ENCODE data around the gene STARD4.

DNA sequence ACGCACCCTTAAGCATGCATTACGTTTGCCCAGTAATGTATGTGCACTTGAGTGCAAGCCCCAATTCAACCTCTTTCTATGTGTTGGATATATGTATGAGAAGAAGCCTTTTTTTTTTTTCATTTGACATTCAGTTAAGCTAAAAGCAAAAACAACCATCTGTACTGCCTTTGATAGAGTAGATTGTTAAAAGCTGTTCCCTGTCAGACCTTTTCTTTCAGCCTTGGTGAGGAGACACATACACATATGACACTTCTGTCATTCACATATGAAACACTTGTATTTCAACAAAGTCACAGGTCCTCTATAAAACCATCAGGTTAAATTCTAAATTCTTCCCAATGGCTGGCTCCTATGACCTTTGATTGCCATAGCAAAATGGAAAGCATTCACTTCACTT lies 40.2 kb upstream of the STARD4 start:
- TF ChIP-seq, protein P1, sequence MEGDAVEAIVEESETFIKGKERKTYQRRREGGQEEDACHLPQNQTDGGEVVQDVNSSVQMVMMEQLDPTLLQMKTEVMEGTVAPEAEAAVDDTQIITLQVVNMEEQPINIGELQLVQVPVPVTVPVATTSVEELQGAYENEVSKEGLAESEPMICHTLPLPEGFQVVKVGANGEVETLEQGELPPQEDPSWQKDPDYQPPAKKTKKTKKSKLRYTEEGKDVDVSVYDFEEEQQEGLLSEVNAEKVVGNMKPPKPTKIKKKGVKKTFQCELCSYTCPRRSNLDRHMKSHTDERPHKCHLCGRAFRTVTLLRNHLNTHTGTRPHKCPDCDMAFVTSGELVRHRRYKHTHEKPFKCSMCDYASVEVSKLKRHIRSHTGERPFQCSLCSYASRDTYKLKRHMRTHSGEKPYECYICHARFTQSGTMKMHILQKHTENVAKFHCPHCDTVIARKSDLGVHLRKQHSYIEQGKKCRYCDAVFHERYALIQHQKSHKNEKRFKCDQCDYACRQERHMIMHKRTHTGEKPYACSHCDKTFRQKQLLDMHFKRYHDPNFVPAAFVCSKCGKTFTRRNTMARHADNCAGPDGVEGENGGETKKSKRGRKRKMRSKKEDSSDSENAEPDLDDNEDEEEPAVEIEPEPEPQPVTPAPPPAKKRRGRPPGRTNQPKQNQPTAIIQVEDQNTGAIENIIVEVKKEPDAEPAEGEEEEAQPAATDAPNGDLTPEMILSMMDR (IDR thresholded peaks at IDR 0.05): no peak
- TF ChIP-seq POLR2A (IDR thresholded peaks at IDR 0.05): no peak

All from adrenal gland (tissue), 5 donors.